MM.1S (cell line): ENCODE data around the gene FGF1.

ENCODE experiments used
- DNase-seq: peaks from one replicate; pipeline ENCODE4 v3.0.0-alpha.2; 2015
- H2AFZ ChIP-seq: fragments of 300-600 bp; sonication (generic); 2 replicates; pipeline ENCODE4 v1.6.0; 2016; ENCODE audit warnings: antibody characterized with exemption, low read length
- H3F3A ChIP-seq: fragments of 300-600 bp; sonication (generic); 2 replicates; pipeline ENCODE4 v1.6.1; 2016; ENCODE audit warnings: mild to moderate bottlenecking, antibody characterized with exemption, low read length, moderate library complexity, mixed read lengths; ENCODE audit not compliant: insufficient read depth
- H3K27ac ChIP-seq: fragments of 300-600 bp; sonication (generic); 2 replicates; pipeline ENCODE4 v1.5.1; 2016; ENCODE audit warnings: mild to moderate bottlenecking, low read length
- H3K27me3 ChIP-seq: fragments of 300-600 bp; sonication (generic); replicated peaks from 2 replicates; pipeline ENCODE4 v1.6.0; 2016; ENCODE audit warnings: low read length; ENCODE audit not compliant: insufficient read depth
- H3K36me3 ChIP-seq: fragments of 300-600 bp; sonication (generic); replicated peaks from 2 replicates; pipeline ENCODE4 v1.6.1; 2016; ENCODE audit warnings: mild to moderate bottlenecking, low read length, mixed read lengths; ENCODE audit not compliant: insufficient read depth
- H3K4me1 ChIP-seq: fragments of 300-600 bp; sonication (generic); 2 replicates; pipeline ENCODE4 v1.6.1; 2016; ENCODE audit warnings: low read length, mixed read lengths
- H3K4me2 ChIP-seq: fragments of 300-600 bp; sonication (generic); 2 replicates; pipeline ENCODE4 v1.6.0; 2016; ENCODE audit warnings: low read depth, low read length
- H3K4me3 ChIP-seq: fragments of 300-600 bp; sonication (generic); 2 replicates; pipeline ENCODE4 v1.5.1; 2016; ENCODE audit warnings: low read length, mixed read lengths
- H3K79me2 ChIP-seq: fragments of 300-600 bp; sonication (generic); 2 replicates; pipeline ENCODE4 v1.6.1; 2016; ENCODE audit warnings: mixed run types, low read length, mixed read lengths
- H3K9ac ChIP-seq: fragments of 300-600 bp; sonication (generic); 2 replicates; pipeline ENCODE4 v1.6.1; 2016; ENCODE audit warnings: low read length, mixed read lengths
- H3K9me2 ChIP-seq: fragments of 300-600 bp; sonication (generic); replicated peaks from 2 replicates; pipeline ENCODE4 v1.6.1; 2016; ENCODE audit warnings: mild to moderate bottlenecking, low read length, mixed read lengths; ENCODE audit not compliant: insufficient read depth
- H3K9me3 ChIP-seq: fragments of 300-600 bp; sonication (generic); replicated peaks from 2 replicates; pipeline ENCODE4 v1.6.1; 2016; ENCODE audit warnings: mild to moderate bottlenecking, low read length, mixed read lengths; ENCODE audit not compliant: insufficient read depth
- H4K20me1 ChIP-seq: fragments of 300-600 bp; sonication (generic); 2 replicates; pipeline ENCODE4 v1.6.1; 2016; ENCODE audit warnings: mild to moderate bottlenecking, low read length, moderate library complexity, mixed read lengths; ENCODE audit not compliant: insufficient read depth
- EZH2 ChIP-seq: fragments of 300-600 bp; sonication (generic); optimal IDR thresholded peaks from 2 replicates; pipeline ENCODE3; 2017; ENCODE audit warnings: low read depth, mild to moderate bottlenecking, antibody characterized with exemption, low read length, mixed read lengths
- EZH2phosphoT487 ChIP-seq: fragments of 300-600 bp; sonication (generic); IDR thresholded peaks from 2 replicates; pipeline ENCODE4 v1.6.1; 2018; ENCODE audit warnings: antibody characterized with exemption, low read length
- TF ChIP-seq, protein P1 (sequence below): fragments of 300-600 bp; sonication (generic); IDR thresholded peaks from 2 replicates; pipeline ENCODE4 v1.5.1; 2016; ENCODE audit warnings: antibody characterized with exemption, low read length, mixed read lengths

The FGF1 gene

GRCh38 chr5:142617416-142618129 lies 68.3 kb downstream of the FGF1 start:
- Histone ChIP-seq H3K36me3 (no peaks in the 10 kb centered on the region), H4K20me1 (no peaks in the 10 kb centered on the region), H3K27me3 (no peaks in the 10 kb centered on the region), H3K27ac (no peak overlapping the region), H3K9me2 (no peaks in the 10 kb centered on the region), H3K4me2 (peak overlapping the region; percentile 23; the same call in 1 of the 2 replicates), H3K4me3 (no peak overlapping the region), H3K79me2 (no peaks in the 10 kb centered on the region), H3K9ac (no peak overlapping the region), H3F3A (no peaks in the 10 kb centered on the region), H3K9me3 (no peaks in the 10 kb centered on the region), H2AFZ (no peak overlapping the region), H3K4me1 (peaks cover 12% of the 10 kb centered on the region)
- TF ChIP-seq, protein P1, sequence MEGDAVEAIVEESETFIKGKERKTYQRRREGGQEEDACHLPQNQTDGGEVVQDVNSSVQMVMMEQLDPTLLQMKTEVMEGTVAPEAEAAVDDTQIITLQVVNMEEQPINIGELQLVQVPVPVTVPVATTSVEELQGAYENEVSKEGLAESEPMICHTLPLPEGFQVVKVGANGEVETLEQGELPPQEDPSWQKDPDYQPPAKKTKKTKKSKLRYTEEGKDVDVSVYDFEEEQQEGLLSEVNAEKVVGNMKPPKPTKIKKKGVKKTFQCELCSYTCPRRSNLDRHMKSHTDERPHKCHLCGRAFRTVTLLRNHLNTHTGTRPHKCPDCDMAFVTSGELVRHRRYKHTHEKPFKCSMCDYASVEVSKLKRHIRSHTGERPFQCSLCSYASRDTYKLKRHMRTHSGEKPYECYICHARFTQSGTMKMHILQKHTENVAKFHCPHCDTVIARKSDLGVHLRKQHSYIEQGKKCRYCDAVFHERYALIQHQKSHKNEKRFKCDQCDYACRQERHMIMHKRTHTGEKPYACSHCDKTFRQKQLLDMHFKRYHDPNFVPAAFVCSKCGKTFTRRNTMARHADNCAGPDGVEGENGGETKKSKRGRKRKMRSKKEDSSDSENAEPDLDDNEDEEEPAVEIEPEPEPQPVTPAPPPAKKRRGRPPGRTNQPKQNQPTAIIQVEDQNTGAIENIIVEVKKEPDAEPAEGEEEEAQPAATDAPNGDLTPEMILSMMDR, result no peak
- no peak for TF ChIP-seq EZH2phosphoT487
- TF ChIP-seq EZH2, result no peak
- peak; percentile 39 for DNase-seq

DNA sequence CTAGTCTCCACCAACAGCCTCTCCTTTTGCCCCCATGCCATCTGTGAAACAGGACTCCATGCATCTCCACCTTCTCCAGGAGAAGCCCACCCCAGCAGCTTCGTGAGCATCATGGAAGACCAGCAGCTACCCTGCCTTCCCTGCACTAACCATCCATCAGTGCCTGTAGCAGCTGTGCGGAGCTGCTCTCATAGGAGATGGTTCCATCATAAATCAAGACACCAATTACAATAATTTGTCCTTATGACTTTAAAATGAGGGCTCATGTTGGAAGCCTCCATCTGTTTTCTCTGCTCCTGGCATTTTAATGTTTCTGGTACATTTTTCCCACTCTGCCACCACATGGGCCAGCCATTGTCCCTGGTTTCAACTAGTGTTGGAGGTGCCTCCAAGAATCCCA lies 69.9 kb downstream of the FGF1 start:
- no peak overlapping the region for H2AFZ ChIP-seq
- H3K36me3 ChIP-seq, result no peaks in the 10 kb centered on the region
- H3F3A ChIP-seq, result no peaks in the 10 kb centered on the region
- DNase-seq, result no peak
- no peaks in the 10 kb centered on the region for H3K9me2 ChIP-seq
- H3K4me3 ChIP-seq, result no peak overlapping the region
- no peaks in the 10 kb centered on the region for H4K20me1 ChIP-seq
- no peak overlapping the region for H3K4me2 ChIP-seq
- no peaks in the 10 kb centered on the region for H3K79me2 ChIP-seq
- TF ChIP-seq, protein P1, result no peak
- TF ChIP-seq EZH2 (no peak), EZH2phosphoT487 (no peak)
- H3K27ac ChIP-seq, result no peak overlapping the region
- no peaks in the 10 kb centered on the region for H3K9me3 ChIP-seq
- no peaks in the 10 kb centered on the region for H3K27me3 ChIP-seq
- peaks cover 12% of the 10 kb centered on the region for H3K4me1 ChIP-seq
- no peak overlapping the region for H3K9ac ChIP-seq

DNA sequence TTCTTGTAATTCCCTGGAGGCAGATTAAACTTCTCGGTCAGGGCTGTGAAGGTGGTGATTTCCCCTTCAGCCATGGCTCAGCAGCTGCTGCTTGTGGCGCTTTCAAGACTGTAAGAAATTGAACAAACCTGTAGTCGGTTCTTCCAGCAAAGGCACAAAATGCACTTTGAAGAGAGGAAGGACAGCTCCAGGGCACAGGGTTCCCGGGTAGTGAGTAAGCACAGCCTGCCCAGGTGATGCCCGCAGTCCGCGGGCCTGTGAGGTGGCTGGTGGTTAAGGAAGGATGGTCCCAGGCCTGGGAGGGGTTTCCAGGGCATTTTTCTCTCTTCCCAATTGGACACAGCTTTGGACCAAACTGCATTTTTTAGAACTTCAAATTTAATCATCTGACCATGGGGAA lies 71.8 kb downstream of the FGF1 start:
- TF ChIP-seq, protein P1, result no peak
- TF ChIP-seq EZH2 (no peak), EZH2phosphoT487 (no peak)
- H3K9ac ChIP-seq, result no peak overlapping the region

More for the DNA sequence above, 71.8 kb downstream of the FGF1 start:
- H3K4me2 ChIP-seq, result no peak overlapping the region
- H3K79me2 ChIP-seq, result no peaks in the 10 kb centered on the region
- no peaks in the 10 kb centered on the region for H3K9me3 ChIP-seq
- H3K27ac ChIP-seq, result no peak overlapping the region
- H2AFZ ChIP-seq, result no peak overlapping the region
- H3K4me1 ChIP-seq, result peaks cover 12% of the 10 kb centered on the region
- no peaks in the 10 kb centered on the region for H3K9me2 ChIP-seq
- DNase-seq, result no peak
- H3K4me3 ChIP-seq, result no peak overlapping the region
- H4K20me1 ChIP-seq, result no peaks in the 10 kb centered on the region
- H3F3A ChIP-seq, result no peaks in the 10 kb centered on the region
- H3K36me3 ChIP-seq, result no peaks in the 10 kb centered on the region
- no peaks in the 10 kb centered on the region for H3K27me3 ChIP-seq
